GM23248 (cell line): ENCODE data around the gene PRSS8. TPM values are rescaled to one million over a fixed set of nuclear protein-coding genes. Genes with fewer than 3 reads are reported as not detected.

Source experiments
- DNase-seq: peaks from one replicate; pipeline ENCODE4 v3.0.0-alpha.2; 2015
- H2AFZ ChIP-seq: fragments of 200-600 bp; sonication (generic); 2 replicates; pipeline ENCODE4 v1.6.1; 2016; ENCODE audit warnings: antibody characterized with exemption
- H3F3A ChIP-seq: fragments of 200-600 bp; sonication (generic); 2 replicates; pipeline ENCODE4 v1.6.1; 2016; ENCODE audit warnings: mild to moderate bottlenecking, antibody characterized with exemption, mixed run types; ENCODE audit not compliant: insufficient read depth
- H3K27ac ChIP-seq: fragments of 200-600 bp; sonication (generic); 2 replicates; pipeline ENCODE4 v1.5.1; 2016; ENCODE audit warnings: mild to moderate bottlenecking
- H3K27me3 ChIP-seq: fragments of 200-600 bp; sonication (generic); replicated peaks from 2 replicates; pipeline ENCODE4 v1.6.1; 2016; ENCODE audit warnings: mild to moderate bottlenecking; ENCODE audit not compliant: insufficient read depth
- H3K36me3 ChIP-seq: fragments of 200-600 bp; sonication (generic); 2 replicates; pipeline ENCODE4 v1.6.1; 2016; ENCODE audit warnings: low read depth, mild to moderate bottlenecking
- H3K4me1 ChIP-seq: fragments of 200-600 bp; sonication (generic); 2 replicates; pipeline ENCODE4 v1.6.1; 2016; ENCODE audit warnings: mild to moderate bottlenecking; ENCODE audit not compliant: insufficient read depth
- H3K4me2 ChIP-seq: fragments of 200-600 bp; sonication (generic); one replicate; pipeline ENCODE4 v1.6.1; 2016; ENCODE audit warnings: mild to moderate bottlenecking; ENCODE audit not compliant: unreplicated experiment
- H3K4me3 ChIP-seq: fragments of 200-600 bp; sonication (generic); 2 replicates; pipeline ENCODE4 v1.5.1; 2016; ENCODE audit warnings: mild to moderate bottlenecking
- H3K79me2 ChIP-seq: fragments of 200-600 bp; sonication (generic); 2 replicates; pipeline ENCODE4 v1.6.1; 2016; ENCODE audit warnings: mild to moderate bottlenecking; ENCODE audit not compliant: insufficient read depth
- H3K9ac ChIP-seq: fragments of 200-600 bp; sonication (generic); 2 replicates; pipeline ENCODE4 v1.6.1; 2016; ENCODE audit warnings: mild to moderate bottlenecking
- H3K9me2 ChIP-seq: fragments of 200-600 bp; sonication (generic); 2 replicates; pipeline ENCODE4 v1.6.1; 2016; ENCODE audit warnings: mixed run types, mild to moderate bottlenecking, moderate library complexity; ENCODE audit not compliant: insufficient read depth
- H3K9me3 ChIP-seq: fragments of 200-600 bp; sonication (generic); one replicate; pipeline ENCODE4 v1.6.1; 2017; ENCODE audit warnings: low read depth
- H4K20me1 ChIP-seq: fragments of 200-600 bp; sonication (generic); 2 replicates; pipeline ENCODE4 v1.6.0; 2016; ENCODE audit not compliant: insufficient read depth
- EZH2 ChIP-seq: fragments of 200-600 bp; sonication (generic); IDR thresholded peaks from 2 replicates; pipeline ENCODE4 v1.6.1; 2018; ENCODE audit warnings: antibody characterized with exemption, mild to moderate bottlenecking; ENCODE audit not compliant: insufficient read depth, poor library complexity, severe bottlenecking
- EZH2phosphoT487 ChIP-seq: fragments of 200-600 bp; sonication (generic); IDR thresholded peaks from 2 replicates; pipeline ENCODE4 v1.6.1; 2018; ENCODE audit warnings: antibody characterized with exemption, moderate library complexity, mild to moderate bottlenecking, low read depth; ENCODE audit not compliant: insufficient read depth
- WGBS, 2 experiments: methylation state at CpG; one replicate each; pipeline ENCODE4 v1.1.6; 2015 to 2017; ENCODE audit warnings: low lambda C conversion rate in 2 of 2, low coverage in 1 of 2; ENCODE audit errors: missing lambda C conversion rate in 2 of 2; 5-methylcytosine and 5-hydroxymethylcytosine counted together
- in situ Hi-C: fragments of 300-500 bp; cut with MboI; formaldehyde crosslinking; loops from 2 replicates; pipeline ENCODE4 v1.15.0; 2020
- polyA plus RNA-seq: library from polyadenylated mRNA; unstranded; fragments of >200 nt; fragmentation: Nextera tagmentation; extraction: Ambion mirVana; gene quantifications from 2 replicates; pipeline ENCODE4 v1.2.1, GENCODE V29; 2016
- total RNA-seq: library from RNA; depleted of rRNA; stranded (reverse); fragments of >200 nt; shearing (Covaris generic); gene quantifications from 2 replicates; pipeline ENCODE4 v1.2.3, GENCODE V29; 2014

The PRSS8 gene
- total and polyA plus RNA-seq, 2 experiments from 2014 or later, result not detected

- Histone ChIP-seq H3K79me2 (peaks cover 43% of the 10 kb centered on the region), H2AFZ (peak within 1 kb of the TSS; percentile 79), H3K4me2 (peak within 1 kb of the TSS; percentile 96), H3K27ac (peak within 1 kb of the TSS; percentile 93), H3K4me3 (peak within 1 kb of the TSS; percentile 92), H3K4me1 (peaks cover 33% of the 10 kb centered on the region), H3K9me3 (no peaks in the 10 kb centered on the region), H3K36me3 (peaks cover 8% of the 10 kb centered on the region; the same call in 1 of the 2 replicates), H3K27me3 (no peaks in the 10 kb centered on the region), H3K9ac (peak within 1 kb of the TSS; percentile 94), H3F3A (peaks cover 21% of the 10 kb centered on the region), H4K20me1 (no peaks in the 10 kb centered on the region), H3K9me2 (no peaks in the 10 kb centered on the region)
- no peak for TF ChIP-seq EZH2
- TF ChIP-seq EZH2phosphoT487, result no peak
- DNase-seq, result peak; percentile 100
- in situ Hi-C loops, result no loop called here
- 0 to 1% methylated on average over 68 to 69 of the region's 69 CpGs for WGBS, 2 experiments
These were observed 41.0 kb downstream of the PRSS8 start, which contains the start of gene VKORC1 for GRCh38 chr16:31094424-31095120. Gene VKORC1 (minus strand): TSS chr16:31094797. CDS start chr16:31094729, 68 bp downstream.

- in situ Hi-C loops, result no loop called here
- Histone ChIP-seq H3K27ac (peak overlapping the region; percentile 93), H3K9ac (peak overlapping the region; percentile 94), H3K9me2 (no peaks in the 10 kb centered on the region), H3K36me3 (peaks cover 13% of the 10 kb centered on the region; the same call in 1 of the 2 replicates), H4K20me1 (no peaks in the 10 kb centered on the region), H2AFZ (peak overlapping the region; percentile 79), H3K79me2 (peaks cover 48% of the 10 kb centered on the region), H3K4me1 (peaks cover 33% of the 10 kb centered on the region), H3K27me3 (no peaks in the 10 kb centered on the region), H3F3A (peaks cover 21% of the 10 kb centered on the region), H3K4me3 (peak overlapping the region; percentile 92), H3K4me2 (peak overlapping the region; percentile 96), H3K9me3 (no peaks in the 10 kb centered on the region)
- peak; percentile 41 for DNase-seq
- TF ChIP-seq EZH2phosphoT487 (no peak), EZH2 (no peak)
- 1 to 3% methylated on average over 20 of the region's 20 CpGs for WGBS, 2 experiments
These were observed 41.5 kb downstream of the PRSS8 start for GRCh38 chr16:31094088-31094423.

- H3K79me2 ChIP-seq, result peaks cover 57% of the 10 kb centered on the region
- in situ Hi-C loops, result no loop called here
- WGBS, 2 experiments, result 47 to 49% methylated on average over 14 to 17 of the region's 17 CpGs
These were observed 42.3 kb downstream of the PRSS8 start for GRCh38 chr16:31093132-31093703.

DNA sequence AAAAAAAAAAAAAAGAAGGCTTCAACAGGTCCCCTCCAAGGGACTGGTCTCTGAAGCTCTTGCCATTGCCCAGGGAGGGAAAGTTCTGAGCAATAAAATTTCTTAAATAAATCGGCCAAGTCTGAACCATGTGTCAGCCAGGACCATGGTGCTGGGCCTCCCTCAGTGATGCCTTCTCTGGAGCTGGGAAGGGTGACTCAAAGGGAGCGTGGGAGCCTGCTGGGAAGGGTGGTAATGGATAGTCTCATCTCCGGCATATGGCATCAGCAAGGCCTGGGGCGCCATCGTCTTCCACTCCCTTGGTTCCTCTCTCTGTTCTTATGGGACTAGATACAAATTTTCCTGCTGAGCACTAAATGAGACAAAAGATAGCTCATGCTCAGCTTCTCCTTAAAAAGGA lies 43.2 kb downstream of the PRSS8 start:
- Histone ChIP-seq H3K36me3 (peaks cover 13% of the 10 kb centered on the region; the same call in 1 of the 2 replicates), H4K20me1 (no peaks in the 10 kb centered on the region), H3K4me3 (peak overlapping the region; percentile 92), H3F3A (peaks cover 21% of the 10 kb centered on the region), H2AFZ (no peak overlapping the region), H3K4me1 (peaks cover 33% of the 10 kb centered on the region), H3K9me2 (no peaks in the 10 kb centered on the region), H3K79me2 (peaks cover 66% of the 10 kb centered on the region), H3K27ac (peak overlapping the region; percentile 93), H3K9me3 (no peaks in the 10 kb centered on the region), H3K27me3 (no peaks in the 10 kb centered on the region), H3K4me2 (peak overlapping the region; percentile 62), H3K9ac (peak overlapping the region; percentile 94)
- TF ChIP-seq EZH2 (no peak), EZH2phosphoT487 (no peak)
- peak; percentile 98 for DNase-seq
- in situ Hi-C loops, result no loop called here
- WGBS, 2 experiments, result 30 to 31% methylated on average over 5 of the region's 5 CpGs

More at GRCh38 chr16:31093132-31093703, 42.3 kb downstream of the PRSS8 start:
- Histone ChIP-seq H3K9ac (peak overlapping the region; percentile 94), H3K4me3 (peak overlapping the region; percentile 92), H3K9me3 (no peaks in the 10 kb centered on the region), H3K27ac (peak overlapping the region; percentile 93), H2AFZ (no peak overlapping the region), H4K20me1 (no peaks in the 10 kb centered on the region), H3K36me3 (peaks cover 13% of the 10 kb centered on the region; the same call in 1 of the 2 replicates), H3K4me1 (peaks cover 33% of the 10 kb centered on the region), H3K27me3 (no peaks in the 10 kb centered on the region), H3F3A (peaks cover 21% of the 10 kb centered on the region), H3K4me2 (peak overlapping the region; percentile 96), H3K9me2 (no peaks in the 10 kb centered on the region)
- DNase-seq, result peak; percentile 71
- TF ChIP-seq EZH2phosphoT487 (no peak), EZH2 (no peak)
